Measurements from ENCODE around the gene NCS1. TPM values are rescaled to one million over a fixed set of nuclear protein-coding genes. Genes with fewer than 3 reads are reported as not detected.

The NCS1 gene
- total RNA-seq, 2 experiments from 2014 or later = 0.17 TPM; not detected in 1

DNA sequence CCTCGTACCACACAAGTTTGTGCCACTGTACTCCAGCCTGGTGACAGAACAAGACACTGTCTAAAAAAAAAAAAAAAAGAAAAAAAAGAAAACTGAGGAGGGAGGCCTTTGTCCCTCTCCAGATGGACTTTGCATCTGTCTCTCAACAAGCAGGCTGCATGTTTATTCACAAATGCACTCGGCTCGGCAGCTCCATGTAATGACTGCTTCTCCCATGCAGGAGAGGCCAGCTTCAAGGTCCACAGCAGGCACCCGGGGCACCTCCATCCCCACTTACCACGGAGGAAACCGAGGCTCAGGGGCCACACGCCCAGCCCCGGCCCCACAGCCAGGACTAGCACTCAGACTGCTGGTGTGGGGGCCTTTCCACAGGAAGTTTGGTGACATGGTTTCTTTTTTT lies 13.1 kb upstream of the NCS1 start:
- Mint-ChIP-seq H3K4me3 (no peak overlapping the region), H3K27ac (no peak overlapping the region), H3K4me1 (ENCODE audit: low read depth) (no peaks in the 10 kb centered on the region), H3K9me3 (no peaks in the 10 kb centered on the region), H3K36me3 (ENCODE audit: low read depth) (no peaks in the 10 kb centered on the region), H3K27me3 (no peaks in the 10 kb centered on the region)
- Histone ChIP-seq H3K36me3 (ENCODE audit: insufficient read depth, low read length) (no peaks in the 10 kb centered on the region), H3K9me3 (ENCODE audit: control insufficient read depth in 1 of 2, insufficient read depth in 1 of 2, low read length in 2 of 2) (no peaks in the 10 kb centered on the region), H3K27me3 (ENCODE audit: control insufficient read depth in 1 of 2, insufficient read depth in 2 of 2, low read length in 2 of 2) (no peaks in the 10 kb centered on the region), H3K27ac (ENCODE audit: low read depth in 1 of 2, low read length in 2 of 2) (no peak overlapping the region), H3K4me1 (ENCODE audit: insufficient read depth, low read length) (no peaks in the 10 kb centered on the region), H3K4me3 (ENCODE audit: low read length) (no peak overlapping the region)
- intact Hi-C loops (cut with DNase I, micrococcal nuclease) = no loop called here
- ATAC-seq (ENCODE audit: poor library complexity) = no peak
- CTCF ChIA-PET = no interaction called here
- DNase-seq = no peak
- TF ChIP-seq, protein P1, sequence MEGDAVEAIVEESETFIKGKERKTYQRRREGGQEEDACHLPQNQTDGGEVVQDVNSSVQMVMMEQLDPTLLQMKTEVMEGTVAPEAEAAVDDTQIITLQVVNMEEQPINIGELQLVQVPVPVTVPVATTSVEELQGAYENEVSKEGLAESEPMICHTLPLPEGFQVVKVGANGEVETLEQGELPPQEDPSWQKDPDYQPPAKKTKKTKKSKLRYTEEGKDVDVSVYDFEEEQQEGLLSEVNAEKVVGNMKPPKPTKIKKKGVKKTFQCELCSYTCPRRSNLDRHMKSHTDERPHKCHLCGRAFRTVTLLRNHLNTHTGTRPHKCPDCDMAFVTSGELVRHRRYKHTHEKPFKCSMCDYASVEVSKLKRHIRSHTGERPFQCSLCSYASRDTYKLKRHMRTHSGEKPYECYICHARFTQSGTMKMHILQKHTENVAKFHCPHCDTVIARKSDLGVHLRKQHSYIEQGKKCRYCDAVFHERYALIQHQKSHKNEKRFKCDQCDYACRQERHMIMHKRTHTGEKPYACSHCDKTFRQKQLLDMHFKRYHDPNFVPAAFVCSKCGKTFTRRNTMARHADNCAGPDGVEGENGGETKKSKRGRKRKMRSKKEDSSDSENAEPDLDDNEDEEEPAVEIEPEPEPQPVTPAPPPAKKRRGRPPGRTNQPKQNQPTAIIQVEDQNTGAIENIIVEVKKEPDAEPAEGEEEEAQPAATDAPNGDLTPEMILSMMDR (IDR thresholded peaks at IDR 0.05) = no peak
- POLR2A ChIA-PET = no interaction called here

GRCh38 chr9:130159915-130160670 lies 12.1 kb upstream of the NCS1 start:
- ATAC-seq (ENCODE audit: poor library complexity) (no peak), DNase-seq (no peak)
- Histone ChIP-seq H3K27ac (ENCODE audit: low read depth in 1 of 2, low read length in 2 of 2) (no peak overlapping the region), H3K4me1 (ENCODE audit: insufficient read depth, low read length) (no peaks in the 10 kb centered on the region), H3K27me3 (ENCODE audit: control insufficient read depth in 1 of 2, insufficient read depth in 2 of 2, low read length in 2 of 2) (no peaks in the 10 kb centered on the region), H3K36me3 (ENCODE audit: insufficient read depth, low read length) (no peaks in the 10 kb centered on the region), H3K9me3 (ENCODE audit: control insufficient read depth in 1 of 2, insufficient read depth in 1 of 2, low read length in 2 of 2) (no peaks in the 10 kb centered on the region), H3K4me3 (ENCODE audit: low read length) (no peak overlapping the region)
- POLR2A ChIA-PET = no interaction called here
- CTCF ChIA-PET = no interaction called here
- Mint-ChIP-seq H3K4me3 (no peak overlapping the region), H3K9me3 (no peaks in the 10 kb centered on the region), H3K4me1 (ENCODE audit: low read depth) (no peaks in the 10 kb centered on the region), H3K27me3 (no peaks in the 10 kb centered on the region), H3K27ac (no peak overlapping the region), H3K36me3 (ENCODE audit: low read depth) (no peaks in the 10 kb centered on the region)
- intact Hi-C loops (cut with DNase I, micrococcal nuclease) = no loop called here
- TF ChIP-seq, protein P1 (IDR thresholded peaks at IDR 0.05) = no peak

GRCh38 chr9:130160862-130161470 lies 11.2 kb upstream of the NCS1 start:
- DNase-seq = no peak
- intact Hi-C loops (cut with DNase I, micrococcal nuclease) = no loop called here
- Mint-ChIP-seq H3K4me3 (no peak overlapping the region), H3K9me3 (no peaks in the 10 kb centered on the region), H3K27ac (no peak overlapping the region), H3K36me3 (ENCODE audit: low read depth) (no peaks in the 10 kb centered on the region), H3K27me3 (no peaks in the 10 kb centered on the region), H3K4me1 (ENCODE audit: low read depth) (no peaks in the 10 kb centered on the region)
- Histone ChIP-seq H3K9me3 (ENCODE audit: control insufficient read depth in 1 of 2, insufficient read depth in 1 of 2, low read length in 2 of 2) (no peaks in the 10 kb centered on the region), H3K27me3 (ENCODE audit: control insufficient read depth in 1 of 2, insufficient read depth in 2 of 2, low read length in 2 of 2) (no peaks in the 10 kb centered on the region), H3K4me1 (ENCODE audit: insufficient read depth, low read length) (no peaks in the 10 kb centered on the region), H3K27ac (ENCODE audit: low read depth in 1 of 2, low read length in 2 of 2) (no peak overlapping the region), H3K4me3 (ENCODE audit: low read length) (no peak overlapping the region), H3K36me3 (ENCODE audit: insufficient read depth, low read length) (no peaks in the 10 kb centered on the region)
- POLR2A ChIA-PET = no interaction called here
- TF ChIP-seq, protein P1 (IDR thresholded peaks at IDR 0.05) = no peak
- ATAC-seq (ENCODE audit: poor library complexity) = no peak
- CTCF ChIA-PET = no interaction called here

Data from CD4-positive, alpha-beta T cell (primary cell).